ENCODE measurements around the gene CARMIL1.

The CARMIL1 gene

DNA sequence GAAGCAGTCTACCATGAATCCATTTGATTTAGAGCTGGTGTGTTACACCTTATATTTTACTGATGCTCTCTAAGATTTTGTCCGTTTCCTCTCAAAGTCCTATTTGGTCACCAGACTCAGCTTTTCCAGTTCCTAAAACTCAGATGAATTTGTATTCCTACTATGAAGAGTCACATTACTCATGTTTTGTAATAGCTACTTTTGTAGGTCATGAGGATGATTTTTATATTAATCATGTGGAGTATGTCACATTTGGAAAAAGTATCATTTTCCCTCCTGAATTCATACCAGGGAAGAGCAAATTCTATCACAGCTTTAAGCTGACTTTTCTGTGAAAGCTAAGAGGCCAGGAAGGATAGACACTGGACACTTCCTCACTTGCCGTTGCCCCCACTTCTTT is 232.2 kb downstream of the CARMIL1 start:
- DNase-seq (ENCODE audit: low read depth), result peak; percentile 20
- TF ChIP-seq, protein P1, sequence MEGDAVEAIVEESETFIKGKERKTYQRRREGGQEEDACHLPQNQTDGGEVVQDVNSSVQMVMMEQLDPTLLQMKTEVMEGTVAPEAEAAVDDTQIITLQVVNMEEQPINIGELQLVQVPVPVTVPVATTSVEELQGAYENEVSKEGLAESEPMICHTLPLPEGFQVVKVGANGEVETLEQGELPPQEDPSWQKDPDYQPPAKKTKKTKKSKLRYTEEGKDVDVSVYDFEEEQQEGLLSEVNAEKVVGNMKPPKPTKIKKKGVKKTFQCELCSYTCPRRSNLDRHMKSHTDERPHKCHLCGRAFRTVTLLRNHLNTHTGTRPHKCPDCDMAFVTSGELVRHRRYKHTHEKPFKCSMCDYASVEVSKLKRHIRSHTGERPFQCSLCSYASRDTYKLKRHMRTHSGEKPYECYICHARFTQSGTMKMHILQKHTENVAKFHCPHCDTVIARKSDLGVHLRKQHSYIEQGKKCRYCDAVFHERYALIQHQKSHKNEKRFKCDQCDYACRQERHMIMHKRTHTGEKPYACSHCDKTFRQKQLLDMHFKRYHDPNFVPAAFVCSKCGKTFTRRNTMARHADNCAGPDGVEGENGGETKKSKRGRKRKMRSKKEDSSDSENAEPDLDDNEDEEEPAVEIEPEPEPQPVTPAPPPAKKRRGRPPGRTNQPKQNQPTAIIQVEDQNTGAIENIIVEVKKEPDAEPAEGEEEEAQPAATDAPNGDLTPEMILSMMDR (conservative IDR thresholded peaks at IDR 0.05; ENCODE audit: low read length), result no peak

DNA sequence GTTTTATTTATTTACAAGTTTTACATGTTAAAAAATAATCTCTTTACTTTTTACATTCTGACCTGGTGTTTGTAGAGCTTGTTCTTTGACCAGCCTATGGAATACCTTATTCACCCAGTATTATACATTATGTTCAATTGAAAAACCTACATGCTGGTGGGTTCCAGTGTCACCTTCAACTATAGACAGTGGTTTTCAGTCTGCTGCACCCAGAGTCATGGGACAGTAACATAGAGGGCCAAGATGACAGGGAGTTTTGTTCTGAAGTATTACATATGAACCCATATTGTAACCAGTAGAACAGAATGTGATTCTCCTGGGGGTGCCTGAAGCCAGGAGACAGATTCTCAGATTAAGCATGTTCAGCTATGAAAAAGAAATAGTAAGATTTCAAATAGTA is 233.4 kb downstream of the CARMIL1 start:
- TF ChIP-seq, protein P1 (conservative IDR thresholded peaks at IDR 0.05; ENCODE audit: low read length), result no peak
- DNase-seq (ENCODE audit: low read depth), result no peak
- H3K4me3 ChIP-seq (ENCODE audit: low read length), result no peak overlapping the region

More for the DNA sequence above, 232.2 kb downstream of the CARMIL1 start:
- H3K4me3 ChIP-seq (ENCODE audit: low read length), result no peak overlapping the region

DNA sequence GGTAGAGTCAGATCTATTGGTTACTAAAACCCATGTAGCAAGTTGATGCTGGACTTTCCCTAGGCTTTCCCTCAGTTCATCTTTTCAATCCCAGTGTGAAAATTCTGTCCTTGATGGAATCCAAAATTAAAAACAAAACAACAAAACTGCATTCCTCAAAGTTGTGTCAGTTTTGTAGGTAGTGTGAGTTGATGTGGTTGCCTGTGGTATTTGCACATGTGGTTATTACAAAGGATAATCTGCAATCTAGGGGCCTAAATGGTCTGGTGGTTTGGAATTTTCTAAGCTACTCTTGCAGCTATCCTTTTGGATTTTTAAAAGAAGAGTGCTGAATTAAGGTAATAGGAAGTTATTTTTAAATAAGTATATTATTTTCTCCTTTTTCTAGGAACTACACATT is 240.7 kb downstream of the CARMIL1 start:
- peak; percentile 55 for DNase-seq (ENCODE audit: low read depth)
- H3K4me3 ChIP-seq (ENCODE audit: low read length), result no peak overlapping the region
- TF ChIP-seq, protein P1 (conservative IDR thresholded peaks at IDR 0.05; ENCODE audit: low read length), result no peak

DNA sequence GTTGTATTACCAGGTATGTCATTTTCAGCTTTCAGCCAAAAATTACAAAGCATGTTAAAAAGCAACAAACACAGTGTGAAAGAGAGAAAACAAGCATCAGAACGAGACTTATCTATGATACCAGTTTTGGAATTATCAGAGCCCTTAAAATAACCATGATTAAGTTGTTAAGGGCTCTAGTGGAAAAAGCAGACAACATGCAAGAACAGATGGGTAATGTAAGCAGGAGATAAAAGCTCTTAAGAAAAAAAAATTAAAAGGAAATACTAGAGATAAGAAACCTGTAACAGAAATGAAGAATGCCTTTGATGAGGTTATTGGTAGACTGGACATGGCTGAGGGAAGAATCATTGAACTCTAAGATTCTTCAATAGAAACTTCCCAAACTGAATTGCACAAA is 245.4 kb downstream of the CARMIL1 start:
- no peak for DNase-seq (ENCODE audit: low read depth)
- TF ChIP-seq, protein P1 (conservative IDR thresholded peaks at IDR 0.05; ENCODE audit: low read length), result no peak
- no peak overlapping the region for H3K4me3 ChIP-seq (ENCODE audit: low read length)

DNA sequence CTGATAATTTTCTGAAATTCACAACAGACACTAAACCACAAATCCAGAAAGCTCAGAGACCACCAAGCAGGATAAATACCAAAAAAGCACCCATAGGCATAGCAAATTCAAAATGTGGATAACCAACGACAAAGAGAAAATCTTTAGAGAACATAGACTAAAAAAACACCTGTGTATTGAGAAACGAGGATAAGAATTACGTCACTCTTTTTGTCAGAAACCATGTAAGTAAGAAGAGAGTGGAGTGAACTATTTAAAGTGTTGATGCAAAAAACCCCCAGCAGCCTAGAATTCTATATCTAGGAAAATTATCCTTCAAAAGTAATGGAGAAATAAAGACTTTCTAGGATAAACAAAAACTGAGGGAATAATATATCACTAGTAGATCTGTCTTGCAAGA is 245.9 kb downstream of the CARMIL1 start:
- no peak for DNase-seq (ENCODE audit: low read depth)
- H3K4me3 ChIP-seq (ENCODE audit: low read length), result no peak overlapping the region
- TF ChIP-seq, protein P1 (conservative IDR thresholded peaks at IDR 0.05; ENCODE audit: low read length), result no peak

DNA sequence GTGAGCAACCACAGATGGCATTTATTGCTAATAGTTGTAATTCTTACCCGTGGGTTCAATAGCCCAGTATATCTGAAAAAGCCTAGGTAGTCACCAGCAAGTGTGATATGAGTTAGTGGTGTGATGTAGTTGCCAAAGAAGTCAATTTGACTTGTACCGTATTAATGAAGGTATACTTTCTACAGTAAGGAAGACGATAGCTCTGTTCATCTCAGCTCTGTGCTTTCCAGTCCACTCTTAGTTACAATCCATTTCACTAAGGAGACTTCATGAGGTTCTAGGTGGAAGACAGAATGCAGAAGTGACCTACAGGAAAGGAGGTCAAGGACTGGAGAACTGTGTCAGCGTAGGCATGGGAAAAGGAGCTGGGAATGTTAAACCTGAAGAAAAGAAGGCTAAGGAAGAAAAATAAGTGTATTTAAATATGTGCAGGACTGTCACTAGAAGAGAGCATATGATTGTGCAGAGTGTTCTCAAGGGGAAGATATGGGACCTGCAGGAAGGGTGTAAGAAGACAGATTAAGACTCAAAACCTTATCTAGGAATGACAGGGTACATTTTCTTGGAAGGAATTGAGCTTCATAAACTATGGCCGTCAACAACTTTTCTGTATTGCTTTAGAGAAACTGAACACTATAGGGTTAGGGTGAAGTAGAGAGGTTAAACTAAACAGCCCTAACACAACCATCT is 255.9 kb downstream of the CARMIL1 start:
- TF ChIP-seq, protein P1 (conservative IDR thresholded peaks at IDR 0.05; ENCODE audit: low read length), result no peak
- no peak for DNase-seq (ENCODE audit: low read depth)

DNA sequence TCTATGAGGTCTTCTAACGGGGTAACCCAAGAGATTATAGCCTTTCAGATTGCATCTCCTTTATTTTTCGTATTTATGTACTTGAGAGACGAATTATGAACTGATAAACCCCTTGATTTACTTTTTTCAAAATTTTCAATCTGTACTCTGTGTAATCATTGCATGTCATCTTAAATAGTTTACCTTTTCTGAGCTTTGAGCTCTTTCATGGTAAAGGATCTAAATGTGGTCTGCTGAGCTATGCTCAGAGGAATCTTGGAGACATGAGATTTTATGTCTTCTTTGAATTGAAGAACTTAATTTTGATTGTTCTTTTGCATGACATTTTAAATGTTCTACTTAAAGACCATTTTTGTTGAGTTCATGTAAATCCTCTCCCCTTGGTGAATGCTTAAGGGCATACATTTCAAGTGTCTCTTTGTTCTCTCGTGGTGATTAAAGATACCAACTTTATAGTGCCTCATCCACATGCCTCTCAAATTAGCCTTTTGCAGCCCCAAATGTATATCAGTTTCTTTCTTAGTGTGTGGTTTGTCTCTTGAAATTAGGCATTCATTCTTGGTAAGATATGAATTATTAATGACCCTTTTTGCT is 256.6 kb downstream of the CARMIL1 start:
- TF ChIP-seq, protein P1 (conservative IDR thresholded peaks at IDR 0.05; ENCODE audit: low read length), result no peak
- H3K4me3 ChIP-seq (ENCODE audit: low read length), result no peak overlapping the region
- DNase-seq (ENCODE audit: low read depth), result no peak

More for the DNA sequence above, 255.9 kb downstream of the CARMIL1 start:
- no peak overlapping the region for H3K4me3 ChIP-seq (ENCODE audit: low read length)
